Stimulated activated CD8-positive, alpha-beta memory T cell treated with anti-CD3 and anti-CD28 coated beads, Interleukin-15, amount 100 ng/mL, for 24 hours (primary cell): ENCODE results near the gene ENOX1.
"Not testable (repeated sequence)": the region's sequence is repeated elsewhere in the genome, so short reads cannot be mapped to it uniquely, and the experiment has no call there.

Source experiments
- DNase-seq: peaks from one replicate; pipeline ENCODE4 v3.0.0-alpha.2; 2020; ENCODE audit warnings: low read depth

ENOX1 gene

GRCh38 chr13:43786766-43787517 is at the start of gene ENOX1:
ENOX1 (minus strand) TSS chr13:43786972.
- no peak for DNase-seq

- DNase-seq, result no peak
Observed at GRCh38 chr13:43835701-43836100, 48.9 kb upstream of the ENOX1 start.

- DNase-seq, result no peak
Observed at GRCh38 chr13:43831088-43831487, 44.3 kb upstream of the ENOX1 start.

- DNase-seq, result no peak
Observed at GRCh38 chr13:43830497-43830881, 43.7 kb upstream of the ENOX1 start.

- DNase-seq, result not testable (repeated sequence)
Observed at GRCh38 chr13:43824656-43825055, 37.9 kb upstream of the ENOX1 start.

GRCh38 chr13:43822969-43823368 is 36.2 kb upstream of the ENOX1 start:
- no peak for DNase-seq

GRCh38 chr13:43816401-43816889 is 29.7 kb upstream of the ENOX1 start:
- DNase-seq, result no peak

- no peak for DNase-seq
Observed at GRCh38 chr13:43815204-43815603, 28.4 kb upstream of the ENOX1 start.

- DNase-seq, result no peak
Observed at GRCh38 chr13:43808676-43809075, 21.9 kb upstream of the ENOX1 start.

- no peak for DNase-seq
Observed at GRCh38 chr13:43805681-43806128, 18.9 kb upstream of the ENOX1 start.

- no peak for DNase-seq
Observed at GRCh38 chr13:43805071-43805468, 18.3 kb upstream of the ENOX1 start.

- no peak for DNase-seq
Observed at GRCh38 chr13:43804461-43805070, 17.8 kb upstream of the ENOX1 start.

- no peak for DNase-seq
Observed at GRCh38 chr13:43802511-43802910, 15.7 kb upstream of the ENOX1 start.

GRCh38 chr13:43800828-43801227 is 14.1 kb upstream of the ENOX1 start:
- no peak for DNase-seq

GRCh38 chr13:43799191-43799590 is 12.4 kb upstream of the ENOX1 start:
- no peak for DNase-seq

- DNase-seq, result no peak
Observed at GRCh38 chr13:43797869-43798268, 11.1 kb upstream of the ENOX1 start.

GRCh38 chr13:43797159-43797558 is 10.4 kb upstream of the ENOX1 start:
- DNase-seq, result no peak

- DNase-seq, result no peak
Observed at GRCh38 chr13:43794416-43794815, 7.6 kb upstream of the ENOX1 start.

GRCh38 chr13:43792076-43792881 is 5.5 kb upstream of the ENOX1 start:
- no peak for DNase-seq

GRCh38 chr13:43787997-43788396 is 1.2 kb upstream of the ENOX1 start:
- DNase-seq, result no peak

- no peak for DNase-seq
Observed at GRCh38 chr13:43787518-43787891, 733 bp upstream of the ENOX1 start.

- no peak for DNase-seq
Observed at GRCh38 chr13:43786472-43786765, 353 bp downstream of the ENOX1 start.
